ENCODE data around the gene CADPS.
"Not testable (repeated sequence)": the region's sequence is repeated elsewhere in the genome, so short reads cannot be mapped to it uniquely, and the experiment has no call there.

CADPS gene

GRCh38 chr3:62585861-62586260 is 289.4 kb downstream of the CADPS start:
- no peak for DNase-seq

DNA sequence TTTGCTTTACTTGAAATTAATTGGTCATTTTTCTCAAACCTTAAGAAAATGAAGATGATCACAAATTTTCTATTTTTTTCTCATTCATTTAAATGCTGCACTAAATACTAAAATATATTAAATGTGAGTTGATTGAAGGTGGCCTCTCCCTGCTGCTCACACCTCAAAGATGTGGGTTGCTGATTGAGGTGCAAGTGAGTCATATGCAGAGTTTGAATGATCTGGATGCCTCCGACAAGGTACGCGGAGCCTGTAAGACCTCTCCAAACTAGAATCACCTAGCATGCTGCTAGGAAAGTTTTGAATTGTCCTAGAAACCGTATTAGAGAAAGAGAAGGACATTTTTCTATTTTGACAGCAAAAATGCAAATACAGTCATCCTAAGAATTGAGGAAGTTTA is 290.6 kb downstream of the CADPS start:
- no peak for DNase-seq

DNA sequence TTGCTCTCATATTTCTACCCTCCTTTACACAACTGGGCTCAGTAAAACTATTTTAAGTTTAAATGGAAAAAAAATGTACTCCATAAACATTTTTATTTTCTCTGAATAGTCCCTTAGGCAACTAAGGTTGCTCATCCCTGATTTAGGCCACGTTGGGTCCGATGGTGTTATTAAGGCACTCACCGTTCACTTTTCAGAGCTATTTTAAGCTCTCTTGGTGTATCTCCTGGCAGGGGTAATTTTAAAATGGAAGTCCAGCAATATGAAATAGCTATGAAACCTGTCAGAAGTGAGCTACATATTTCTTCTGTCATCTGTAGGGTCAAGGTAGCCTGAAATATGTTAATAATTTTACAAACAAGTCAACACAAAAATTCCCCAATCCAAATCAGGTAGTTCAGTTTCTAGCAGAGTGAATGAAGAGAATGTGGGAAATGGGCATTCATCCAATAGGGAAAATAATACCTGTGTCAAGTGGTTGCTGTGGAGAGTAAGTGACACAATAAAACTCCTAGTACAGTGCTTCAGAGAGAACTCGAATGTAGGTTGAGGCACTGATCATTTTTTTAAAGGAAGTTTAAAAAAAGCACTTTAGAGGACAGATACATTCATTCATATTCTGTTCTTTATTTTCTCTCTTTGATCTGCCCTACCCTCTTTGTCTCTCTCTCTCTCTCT is 292.6 kb downstream of the CADPS start:
- DNase-seq, result no peak

- DNase-seq, result not testable (repeated sequence)
These were observed 294.7 kb downstream of the CADPS start for GRCh38 chr3:62580485-62580884.

- no peak for DNase-seq
These were observed 298.1 kb downstream of the CADPS start for GRCh38 chr3:62577153-62577552.

- DNase-seq, result no peak
These were observed 300.8 kb downstream of the CADPS start for GRCh38 chr3:62574266-62574898.

- DNase-seq, result no peak
These were observed 303.3 kb downstream of the CADPS start for GRCh38 chr3:62571916-62572315.

GRCh38 chr3:62570888-62571287 is 304.3 kb downstream of the CADPS start:
- DNase-seq, result no peak

GRCh38 chr3:62569609-62570008 is 305.6 kb downstream of the CADPS start:
- DNase-seq, result no peak

DNA sequence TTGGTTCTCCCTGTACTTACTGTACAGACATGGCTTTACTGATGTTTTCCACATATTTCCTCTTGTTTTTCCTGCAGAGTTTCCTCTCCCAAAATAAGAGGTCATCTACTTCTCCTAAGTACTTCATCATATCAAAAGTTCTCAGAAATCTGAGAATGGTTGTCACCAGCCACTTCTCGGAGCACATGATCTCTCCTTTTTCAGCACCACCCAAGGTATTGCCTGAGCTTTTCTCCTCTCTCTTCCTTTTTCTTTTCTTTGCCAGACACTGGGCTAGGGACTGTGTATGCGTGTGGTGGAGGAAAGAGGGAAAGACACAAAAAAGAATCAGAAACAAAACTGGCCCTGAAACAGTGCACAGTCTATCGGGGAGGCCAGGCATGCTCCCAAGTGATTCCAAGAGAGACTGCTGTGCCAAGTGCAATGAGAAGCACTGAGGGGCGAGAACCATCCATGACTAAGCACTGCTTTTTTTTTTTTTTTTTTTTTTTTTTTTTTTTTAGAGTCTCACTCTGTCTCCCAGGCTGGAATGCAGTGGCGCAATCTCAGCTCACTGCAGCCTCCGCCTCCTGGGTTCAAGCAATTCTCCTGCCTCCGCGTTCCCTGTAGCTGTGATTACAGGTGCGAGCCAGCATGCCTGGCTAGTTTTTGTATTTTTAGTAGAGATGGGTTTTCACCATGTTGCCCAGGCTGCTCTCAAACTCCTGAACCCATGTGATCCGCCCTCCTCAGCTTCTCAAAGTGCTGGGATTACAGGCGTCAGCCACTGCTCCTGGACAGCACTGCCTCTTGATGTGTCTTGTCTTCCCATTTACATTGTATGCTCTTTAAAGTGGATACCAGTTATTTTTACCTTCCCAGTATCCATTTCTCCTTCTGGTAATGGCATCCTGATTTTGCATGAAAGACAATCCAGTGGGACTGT is 307.9 kb downstream of the CADPS start:
- DNase-seq, result no peak

- DNase-seq, result no peak
These were observed 309.1 kb downstream of the CADPS start for GRCh38 chr3:62566022-62566557.

DNA sequence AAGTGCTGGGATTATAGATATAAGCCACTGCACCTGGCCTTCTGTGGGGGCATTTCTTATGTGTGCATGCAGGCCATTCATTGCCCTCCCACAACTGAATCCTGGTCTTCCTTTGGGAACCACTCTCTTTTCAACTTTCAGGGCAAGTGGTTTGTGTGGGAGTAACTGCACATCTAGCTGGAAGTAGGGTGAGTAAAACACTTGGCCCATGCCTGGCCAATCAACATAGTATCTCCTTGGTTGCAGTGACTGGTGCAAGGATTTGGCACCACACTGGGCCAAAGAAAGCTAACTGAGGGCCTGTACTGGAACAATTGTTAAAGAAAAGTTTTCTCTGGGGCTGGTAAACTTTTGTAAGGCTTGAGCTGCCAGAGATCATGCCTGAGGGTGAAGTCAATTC is 312.6 kb downstream of the CADPS start:
- DNase-seq, result no peak

- DNase-seq, result no peak
These were observed 313.2 kb downstream of the CADPS start for GRCh38 chr3:62562017-62562416.

GRCh38 chr3:62559831-62560445 is 315.3 kb downstream of the CADPS start:
- DNase-seq, result no peak

DNA sequence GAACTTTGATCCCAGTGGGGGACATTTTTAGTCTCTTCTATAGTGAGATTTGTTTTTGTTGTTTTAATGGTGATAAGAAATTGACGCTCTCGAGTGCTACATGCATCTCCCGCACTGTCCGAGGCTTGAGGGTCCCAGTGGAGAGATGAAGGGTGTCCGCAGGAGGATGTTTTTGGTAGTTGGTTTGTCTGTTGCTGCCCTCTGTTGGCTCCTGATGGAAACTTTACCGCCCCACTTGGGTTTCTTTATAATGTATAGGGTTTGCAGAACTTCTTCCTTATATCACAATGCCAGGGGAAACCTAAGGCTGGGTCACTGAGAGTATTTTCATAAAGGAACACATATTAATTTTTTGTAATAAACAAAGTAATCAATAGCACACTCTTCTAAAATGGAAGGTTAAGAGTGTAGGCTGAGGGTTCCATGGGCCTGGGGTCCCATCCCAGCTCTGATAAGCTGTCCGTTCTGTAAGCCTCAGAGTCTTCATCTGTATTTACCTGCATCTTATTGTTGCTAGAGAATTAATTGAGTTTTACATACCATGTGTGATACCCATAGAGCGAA is 316.6 kb downstream of the CADPS start:
- no peak for DNase-seq

DNA sequence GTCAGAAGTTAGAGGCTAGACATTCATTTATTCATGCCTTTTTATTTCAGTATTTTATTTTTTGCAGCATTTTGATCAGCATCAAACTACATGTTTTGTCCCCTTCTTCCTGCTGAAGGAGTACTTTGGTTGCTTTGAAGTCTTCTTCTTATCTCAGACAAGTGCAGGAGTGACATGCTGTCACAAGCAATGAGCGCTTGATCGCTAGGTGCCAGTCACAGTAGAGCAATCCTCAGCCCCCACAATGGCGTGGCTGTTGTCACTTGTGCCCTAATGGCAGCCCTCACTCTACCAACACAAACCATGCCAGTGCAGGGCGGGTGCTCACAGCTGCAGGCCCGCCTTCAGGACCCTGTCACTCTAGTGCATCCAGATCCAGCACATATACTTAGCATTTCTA is 317.2 kb downstream of the CADPS start:
- no peak for DNase-seq

GRCh38 chr3:62557450-62557849 is 317.8 kb downstream of the CADPS start:
- no peak for DNase-seq

- no peak for DNase-seq
These were observed 318.9 kb downstream of the CADPS start for GRCh38 chr3:62556121-62556815.

DNA sequence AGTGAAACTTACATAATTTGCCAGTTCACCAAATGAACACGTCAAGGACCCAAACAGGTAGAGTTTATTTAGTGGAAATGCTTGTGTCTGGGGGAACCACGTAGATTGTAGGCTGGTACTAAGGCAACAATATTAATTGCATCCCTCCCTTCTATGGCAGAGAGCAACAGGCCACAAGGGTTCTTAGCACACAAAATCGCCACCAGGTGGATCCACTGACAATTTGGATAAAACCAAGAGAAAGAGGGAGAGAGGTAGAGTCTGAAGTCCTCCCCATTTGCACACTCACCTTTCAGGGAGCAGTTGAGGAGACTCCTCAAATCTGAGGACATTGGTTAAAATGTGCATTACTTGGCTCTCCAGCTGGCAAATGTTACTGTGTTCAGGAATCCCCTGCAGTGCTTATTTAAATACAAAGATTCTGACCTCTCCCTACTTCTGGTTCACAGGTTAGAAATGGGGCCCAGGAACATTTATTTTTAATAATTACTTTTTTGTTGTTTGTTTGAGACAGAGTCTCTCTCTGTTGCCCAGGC is 320.9 kb downstream of the CADPS start:
- DNase-seq, result no peak

DNA sequence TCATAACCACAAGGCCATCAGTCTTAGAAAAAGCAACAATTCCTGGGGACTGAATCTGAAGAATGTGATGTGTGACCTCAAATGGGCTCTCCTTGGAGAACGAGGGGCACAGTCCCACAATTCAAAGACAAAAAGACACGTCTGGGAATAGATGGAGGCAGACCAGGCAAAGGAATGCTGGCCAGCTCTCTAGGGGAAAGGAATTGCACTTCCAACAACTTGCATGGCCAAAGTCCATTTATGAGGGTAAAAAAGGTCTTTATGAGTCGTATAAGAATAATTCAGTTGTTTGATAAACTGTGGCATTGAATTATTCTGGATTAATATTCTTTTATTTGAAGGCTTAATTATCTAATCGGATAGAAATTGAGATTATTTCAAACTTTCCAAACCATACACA is 321.4 kb downstream of the CADPS start:
- no peak for DNase-seq

- DNase-seq, result no peak
These were observed 323.7 kb downstream of the CADPS start for GRCh38 chr3:62551556-62551955.

DNA sequence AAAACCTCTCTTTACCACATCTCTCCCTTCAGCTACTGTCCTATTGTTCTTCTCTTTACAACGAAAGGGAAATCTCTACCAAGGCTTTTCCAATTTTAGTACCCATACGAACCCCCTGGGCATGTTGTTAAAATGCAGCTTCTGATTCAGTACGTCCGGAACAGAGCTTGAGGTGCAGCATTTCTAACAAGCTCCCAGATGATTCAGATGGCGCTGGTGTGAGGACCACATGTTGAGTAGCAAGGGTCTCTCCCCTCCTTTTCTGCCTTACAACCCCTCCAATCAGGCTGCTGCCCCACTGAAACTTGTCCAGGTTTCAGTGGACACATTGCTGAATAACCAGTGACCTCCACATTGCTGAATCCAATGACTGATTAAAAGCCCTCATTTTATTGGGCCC is 324.8 kb downstream of the CADPS start:
- no peak for DNase-seq
